CD4-positive, alpha-beta T cell treated with Interleukin-1 beta for 1 hour (primary cell): Measurements from ENCODE around the gene NME3.
"Not testable (repeated sequence)": the region's sequence is repeated elsewhere in the genome, so short reads cannot be mapped to it uniquely, and the experiment has no call there.

Experiments
- DNase-seq, 2 donors: peaks; one replicate each; pipeline ENCODE4 v3.0.0-alpha.2; 2020 to 2022

The NME3 gene

DNA sequence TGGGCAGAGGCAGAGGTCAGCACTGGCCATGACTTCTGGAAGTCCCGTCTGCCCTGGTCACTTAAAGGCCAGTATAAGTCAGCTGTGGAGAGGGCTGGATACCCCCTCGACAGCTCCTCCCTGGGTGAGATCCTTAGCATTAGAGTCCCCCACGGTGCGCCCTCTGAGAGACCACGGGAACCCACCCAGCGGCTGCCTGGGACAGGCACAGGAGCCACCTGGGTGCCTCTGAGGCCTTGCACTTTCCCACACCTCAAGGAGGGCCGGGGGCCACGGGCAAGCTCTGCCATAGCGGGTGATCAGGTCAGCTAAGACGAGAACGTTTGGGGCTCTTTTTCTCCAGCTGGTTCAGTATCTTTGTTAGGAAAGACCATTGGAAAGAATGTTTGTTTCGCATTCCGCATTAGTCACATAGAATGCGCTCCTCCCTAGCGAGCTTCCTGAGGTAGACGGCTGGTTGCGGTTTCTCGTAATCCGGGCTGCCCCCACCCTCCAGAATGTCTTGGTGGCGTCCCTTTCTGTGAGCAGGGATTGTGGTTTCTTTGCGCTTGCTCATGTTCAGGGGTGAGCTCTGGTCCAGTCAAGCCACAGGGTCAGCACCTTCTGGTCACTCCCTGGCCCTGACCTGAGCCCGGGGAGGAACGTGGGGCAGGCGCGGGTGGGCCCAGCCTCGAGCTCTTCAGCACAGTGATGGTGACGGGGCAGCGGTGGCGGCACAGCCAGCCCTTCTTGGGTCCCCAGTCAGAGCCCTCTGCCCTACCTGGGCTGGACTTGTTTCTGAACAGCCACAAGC is 25.2 kb downstream of the NME3 start:
- DNase-seq, result no peak

DNA sequence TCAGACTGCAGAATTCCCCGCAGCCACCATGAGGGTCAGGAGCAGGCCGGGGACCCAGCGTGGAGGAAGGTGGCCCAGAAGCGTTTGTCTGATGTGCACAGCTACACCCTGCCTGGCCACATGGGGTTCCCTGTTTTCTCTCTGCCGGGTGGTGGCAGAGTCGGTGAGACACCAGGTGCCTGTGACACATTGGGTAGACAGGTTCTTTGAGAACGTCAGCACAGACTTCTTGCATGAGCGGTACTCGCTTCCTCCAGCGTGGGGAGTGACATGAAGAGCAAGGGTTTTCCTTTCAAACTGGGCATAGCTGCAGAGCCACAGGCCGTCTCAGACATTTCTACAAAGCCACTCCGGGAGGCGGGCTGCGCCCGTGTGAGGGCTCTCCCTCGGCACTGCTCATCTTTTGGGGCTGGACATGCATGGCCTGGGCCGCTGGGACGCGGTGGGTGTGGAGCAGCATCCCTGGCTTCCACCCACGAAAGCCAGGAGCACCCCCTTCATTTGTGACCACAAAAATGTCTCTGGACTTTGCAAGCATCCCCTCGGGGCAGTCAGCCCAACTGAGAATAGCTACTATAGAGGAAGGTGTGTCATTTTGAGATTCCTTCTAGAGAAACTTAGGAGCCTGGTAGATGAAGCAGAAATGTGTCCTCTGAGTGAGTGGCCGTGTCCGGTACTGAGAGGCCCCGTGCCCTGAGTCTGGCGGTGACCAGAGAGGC is 26.0 kb downstream of the NME3 start:
- DNase-seq, result no peak

DNA sequence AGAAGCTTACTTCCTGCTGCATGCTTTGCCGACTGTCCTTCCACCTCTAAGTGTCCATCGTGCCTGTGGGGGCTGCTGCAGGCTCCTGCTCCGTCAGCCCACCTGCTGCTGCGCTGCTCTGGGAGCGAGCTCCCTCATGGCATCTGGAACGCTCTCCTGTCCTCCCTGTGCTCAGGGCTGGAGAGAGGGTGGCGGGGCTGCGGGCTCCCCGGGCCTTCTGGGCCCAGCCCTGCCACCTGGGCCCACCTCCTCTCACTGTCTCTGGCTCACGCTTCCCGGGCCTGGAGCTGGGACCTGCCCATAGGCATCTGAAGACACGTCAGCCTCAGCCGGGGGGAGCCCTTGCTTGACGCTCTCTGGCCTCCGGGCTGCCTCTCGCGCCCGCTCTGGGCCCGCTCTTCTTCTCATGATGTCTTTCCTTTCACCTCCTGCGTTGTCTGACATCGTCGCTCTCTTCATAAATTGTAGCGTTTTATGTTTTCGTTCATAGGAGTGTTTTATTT is 27.0 kb downstream of the NME3 start:
- no peak for DNase-seq

DNA sequence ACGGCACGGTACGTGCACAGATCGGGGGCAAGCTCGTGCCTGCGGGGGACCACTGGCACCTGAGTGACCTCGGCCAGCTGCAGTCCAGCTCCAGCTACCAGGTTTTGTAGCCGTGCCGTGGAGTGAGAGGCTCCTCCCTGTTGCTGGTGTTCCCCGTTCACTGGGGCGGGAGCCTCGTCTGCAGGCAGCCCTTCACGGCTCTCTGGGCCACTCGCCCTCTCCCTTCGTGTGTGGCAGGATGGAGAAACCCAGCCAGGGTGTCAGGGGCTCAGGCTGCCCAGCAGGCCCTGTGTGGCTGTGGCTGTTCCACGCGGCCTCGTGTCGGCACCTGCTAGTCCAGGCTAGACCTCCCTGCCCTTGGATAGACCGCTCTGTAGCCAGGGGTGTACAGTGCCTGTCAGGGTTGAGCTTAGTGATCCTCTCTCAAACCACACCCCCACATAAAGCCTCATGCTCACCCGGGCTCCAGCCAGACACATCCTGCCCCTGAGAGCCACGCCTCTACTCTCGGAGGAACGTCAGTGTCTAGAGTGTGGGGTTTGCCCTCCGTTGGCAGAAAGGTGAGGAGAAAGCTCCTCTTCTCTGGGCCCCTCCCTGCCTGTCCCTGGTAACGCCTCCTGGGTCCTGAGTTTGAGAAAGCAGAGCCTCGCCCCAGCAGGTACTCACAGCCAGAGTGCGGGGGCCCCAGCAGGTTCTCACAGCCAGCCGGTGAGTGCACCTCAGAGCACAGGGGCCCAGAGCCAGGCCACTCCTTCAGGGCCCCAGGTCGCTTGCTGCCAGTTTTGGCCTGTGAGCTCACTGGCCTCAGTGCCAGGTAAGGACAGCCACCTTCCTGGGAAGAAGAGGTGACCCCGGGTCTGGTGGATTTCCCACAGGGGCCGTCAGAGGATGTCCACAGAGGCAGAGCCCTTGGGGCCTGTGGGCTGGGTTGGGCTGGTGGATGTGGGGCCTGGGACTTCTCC is 27.7 kb downstream of the NME3 start:
- no peak for DNase-seq

DNA sequence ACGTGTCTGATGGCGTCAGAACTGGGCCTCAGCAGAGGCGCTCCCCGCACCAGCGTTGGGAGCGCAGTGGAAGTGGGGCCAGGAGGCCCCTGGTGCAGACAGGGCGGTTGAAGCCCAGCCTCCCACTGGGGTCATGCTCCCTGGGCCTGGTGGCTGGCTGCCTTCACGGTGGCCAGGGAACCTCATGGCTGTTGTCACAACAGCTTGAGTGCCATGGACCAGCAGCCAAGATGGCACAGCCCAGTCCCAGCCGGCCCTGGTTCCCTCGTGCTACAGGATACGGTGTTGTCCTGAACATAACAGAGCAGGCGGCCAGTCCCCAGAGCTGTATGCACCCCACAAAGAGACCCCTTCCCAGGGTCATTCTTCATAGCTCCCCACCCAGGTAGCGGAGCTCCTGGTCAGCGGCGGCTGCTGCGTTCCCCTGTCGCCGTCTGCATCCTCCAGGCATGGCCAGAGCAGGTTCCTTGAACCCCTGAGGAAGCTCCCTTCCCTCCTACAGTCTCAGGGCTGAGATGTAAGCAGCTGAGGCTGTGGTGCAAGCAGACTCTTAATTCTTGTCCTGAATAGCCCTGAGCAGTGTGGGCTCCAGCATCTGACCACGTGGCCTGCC is 29.7 kb downstream of the NME3 start:
- no peak for DNase-seq

DNA sequence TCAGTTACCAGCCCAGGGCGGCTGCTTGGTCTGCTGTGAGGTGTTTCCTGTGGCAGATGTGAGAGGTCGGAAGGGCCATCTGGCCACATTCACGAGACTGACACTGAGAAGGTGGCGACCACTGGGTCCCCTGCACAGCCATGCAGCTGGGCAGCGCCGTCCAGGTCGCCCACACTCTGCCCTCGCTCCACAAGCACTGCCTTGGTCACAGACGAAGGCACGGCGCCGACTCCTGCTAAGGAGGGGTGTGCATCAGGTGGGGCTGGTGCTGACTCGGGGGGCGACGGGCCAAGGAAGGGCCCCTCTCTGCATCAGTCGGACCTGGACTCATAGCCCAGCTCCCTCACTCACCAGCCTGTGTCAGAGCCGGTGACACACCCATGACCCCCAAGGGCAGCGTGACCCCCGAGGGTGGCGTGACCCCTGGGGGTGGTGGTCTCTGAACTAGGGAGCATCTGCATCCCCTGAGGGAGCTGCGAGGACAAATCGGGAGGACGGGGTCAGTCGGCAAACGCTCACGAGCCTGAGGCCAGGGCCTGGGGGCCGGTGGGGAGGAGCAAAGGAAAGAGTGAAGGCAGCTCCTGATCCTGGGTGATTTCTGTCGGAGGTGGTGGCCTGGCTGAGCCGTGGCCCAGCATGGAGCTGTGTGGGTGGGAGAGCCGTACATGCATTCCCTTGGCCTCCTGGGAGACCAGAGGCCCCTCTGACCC is 30.4 kb downstream of the NME3 start:
- no peak for DNase-seq

DNA sequence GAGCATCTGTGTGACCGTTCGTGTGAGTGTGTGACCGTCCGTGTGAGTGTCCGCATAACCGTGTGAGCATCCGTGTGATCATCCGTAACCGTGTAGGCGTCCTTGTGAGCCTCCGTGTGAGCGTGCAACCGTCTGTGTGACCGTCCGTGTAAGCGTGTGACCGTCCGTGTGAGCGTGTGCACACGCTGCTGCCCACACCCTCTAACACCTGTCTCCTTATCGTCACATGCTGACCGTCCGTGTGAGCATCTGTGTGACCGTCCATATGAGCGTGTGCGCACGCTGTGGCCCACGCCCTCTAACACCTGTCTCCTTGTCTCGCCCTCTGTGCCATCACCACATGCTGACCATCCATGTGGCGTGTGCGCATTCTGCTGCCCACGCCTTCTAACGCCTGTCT is 31.1 kb downstream of the NME3 start:
- no peak for DNase-seq

DNA sequence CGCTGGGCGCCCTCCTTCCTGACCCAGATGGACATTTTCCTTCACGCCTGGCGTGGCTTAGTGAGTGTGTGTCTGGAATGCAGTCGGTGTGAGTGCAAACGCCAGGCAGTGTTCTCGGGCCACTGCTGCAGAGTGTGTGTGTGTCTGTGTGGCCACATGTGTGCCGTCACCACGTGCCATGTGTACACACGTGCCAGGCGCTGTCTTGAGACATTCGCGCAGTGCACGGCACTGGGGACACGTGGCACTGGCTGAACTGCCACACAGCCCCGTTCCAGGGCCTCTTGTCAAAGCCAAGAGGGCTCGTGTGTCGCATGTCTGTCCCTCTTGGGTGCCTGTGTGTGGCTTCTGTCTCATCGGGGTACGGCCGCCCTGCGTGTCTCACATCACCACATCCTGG is 36.5 kb downstream of the NME3 start:
- DNase-seq, result no peak

DNA sequence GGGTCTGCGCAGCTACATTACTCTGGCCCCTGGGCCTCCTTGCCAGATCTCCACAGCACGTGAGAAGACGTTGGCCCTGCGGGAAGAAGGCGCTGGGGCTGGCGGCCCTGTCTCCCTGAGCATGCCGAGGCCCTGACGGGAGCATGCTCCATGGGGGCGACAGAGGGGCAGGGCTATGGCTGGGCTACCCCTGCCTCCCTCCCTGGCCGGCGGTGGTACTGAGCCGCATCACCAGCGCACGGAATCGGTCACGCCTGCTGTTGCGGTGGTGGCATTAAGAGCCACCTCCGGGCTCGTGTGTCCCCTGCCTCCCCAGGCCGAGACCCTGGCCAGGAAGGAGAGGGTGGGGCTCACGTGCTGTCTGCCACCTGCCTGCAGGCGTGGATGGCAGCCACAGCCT is 37.2 kb downstream of the NME3 start:
- no peak for DNase-seq

DNA sequence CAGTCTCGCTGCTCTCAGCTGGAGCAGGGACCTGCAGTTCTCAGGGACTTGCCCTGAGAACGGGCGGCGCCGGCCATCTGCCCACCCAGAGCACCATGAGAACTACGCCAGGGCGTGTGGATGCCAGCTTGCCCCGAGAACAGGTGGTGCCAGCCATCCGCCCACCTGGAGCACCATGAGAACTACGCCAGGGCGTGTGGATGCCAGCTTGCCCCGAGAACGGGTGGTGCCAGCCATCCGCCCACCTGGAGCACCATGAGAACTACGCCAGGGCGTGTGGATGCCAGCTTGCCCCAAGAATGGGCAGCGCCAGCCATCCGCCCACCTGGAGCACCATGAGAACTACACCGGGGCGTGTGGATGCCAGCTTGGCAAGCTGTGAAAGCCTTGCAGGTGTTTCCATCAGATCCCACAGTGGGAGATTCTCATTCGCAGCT is 38.8 kb downstream of the NME3 start:
- not testable (repeated sequence) for DNase-seq

DNA sequence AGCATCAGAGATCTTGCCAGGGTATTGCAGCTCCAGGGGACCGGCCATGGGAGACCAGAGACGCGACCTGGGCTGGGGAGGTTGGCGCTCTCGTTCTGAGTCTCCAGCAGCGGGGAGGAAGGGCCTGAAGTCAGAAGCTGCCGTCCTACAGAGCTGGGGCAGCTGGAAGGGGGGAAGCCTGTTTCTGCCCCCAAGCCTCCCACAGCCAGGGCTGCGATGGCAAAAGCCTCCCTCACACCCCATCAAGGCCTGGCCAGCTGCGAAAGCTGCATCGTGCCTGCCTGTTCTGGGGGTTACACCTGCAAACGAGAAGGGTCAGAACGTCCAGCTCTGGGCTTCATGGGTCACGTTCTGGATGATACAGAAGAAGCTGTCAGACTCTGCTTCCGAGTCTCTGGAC is 39.3 kb downstream of the NME3 start:
- no peak for DNase-seq

DNA sequence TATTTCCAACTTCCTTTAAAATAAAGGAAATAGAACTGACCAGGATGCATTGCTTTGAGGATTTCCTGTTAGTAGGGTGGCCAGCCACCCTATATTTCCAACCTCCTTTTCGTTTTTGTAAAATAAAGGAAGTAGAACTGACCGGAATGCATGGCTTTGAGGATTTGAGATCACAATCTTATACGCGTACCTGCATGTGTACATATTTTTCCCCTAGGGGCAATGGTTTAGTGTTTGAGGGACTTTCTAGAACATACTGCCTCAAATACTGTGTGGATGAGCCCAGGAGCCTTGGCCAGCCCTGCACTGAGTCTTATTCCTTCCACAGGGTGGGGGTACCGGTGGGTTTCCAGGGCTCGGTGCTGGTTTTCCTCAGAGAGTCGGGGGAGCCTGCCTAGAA is 39.7 kb downstream of the NME3 start:
- no peak for DNase-seq

DNA sequence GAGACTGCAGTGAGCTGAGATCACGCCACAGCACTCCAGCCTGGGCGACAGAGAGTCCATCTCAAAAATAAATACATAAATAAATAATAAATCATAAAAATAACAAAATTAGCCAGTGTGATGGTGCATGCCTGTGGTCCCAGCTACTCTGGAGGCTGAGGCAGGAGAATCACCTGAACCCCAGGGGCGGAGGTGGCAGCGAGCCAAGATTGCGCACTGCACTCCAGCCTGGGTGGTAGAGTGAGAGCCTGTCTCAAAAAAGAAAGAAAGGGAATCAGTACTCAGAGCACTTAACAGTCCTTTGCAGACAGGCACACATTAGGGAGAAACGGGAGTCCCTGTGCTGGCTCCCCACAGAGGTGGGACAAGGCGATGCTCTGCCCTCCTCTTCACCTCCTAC is 40.3 kb downstream of the NME3 start:
- DNase-seq, result no peak

DNA sequence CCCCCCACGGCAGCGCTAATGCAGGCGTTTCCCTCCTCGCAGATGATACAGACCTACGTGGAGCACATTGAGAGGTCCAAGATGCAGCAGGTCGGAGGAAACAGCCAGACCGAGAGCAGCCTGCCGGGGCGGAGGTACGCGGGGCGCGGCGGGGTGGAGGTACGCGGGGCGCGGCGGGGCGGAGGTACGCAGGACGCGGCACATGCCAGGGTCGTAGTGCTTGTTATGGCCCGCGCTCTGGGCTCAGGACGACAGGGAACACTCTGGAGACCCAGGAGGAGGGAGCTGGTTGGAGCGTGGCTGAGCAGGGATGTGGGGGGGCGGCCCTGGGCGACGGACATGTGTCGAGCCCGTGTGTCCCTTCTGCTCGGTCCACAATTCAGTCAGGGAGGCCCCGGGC is 41.9 kb downstream of the NME3 start:
- no peak for DNase-seq

DNA sequence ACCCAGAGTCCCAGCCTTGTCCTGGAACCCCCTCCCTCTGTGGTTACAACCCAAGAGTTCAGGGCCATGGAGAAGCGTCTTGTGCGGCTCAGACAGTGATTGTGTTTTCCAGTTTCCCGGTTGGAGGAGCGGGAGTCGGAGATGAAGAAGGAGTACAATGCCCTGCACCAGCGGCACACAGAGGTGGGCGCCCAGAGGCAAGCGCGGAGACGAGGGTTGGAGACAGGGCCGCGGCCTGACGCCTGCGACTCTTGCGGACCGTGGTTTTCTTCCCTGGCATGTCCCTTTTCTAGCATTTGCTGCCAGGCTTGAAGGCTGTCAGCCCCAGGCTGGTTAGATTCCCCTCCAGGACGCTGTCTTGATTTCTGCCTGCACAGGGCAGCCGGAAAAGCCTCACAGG is 42.3 kb downstream of the NME3 start:
- DNase-seq, result no peak

DNA sequence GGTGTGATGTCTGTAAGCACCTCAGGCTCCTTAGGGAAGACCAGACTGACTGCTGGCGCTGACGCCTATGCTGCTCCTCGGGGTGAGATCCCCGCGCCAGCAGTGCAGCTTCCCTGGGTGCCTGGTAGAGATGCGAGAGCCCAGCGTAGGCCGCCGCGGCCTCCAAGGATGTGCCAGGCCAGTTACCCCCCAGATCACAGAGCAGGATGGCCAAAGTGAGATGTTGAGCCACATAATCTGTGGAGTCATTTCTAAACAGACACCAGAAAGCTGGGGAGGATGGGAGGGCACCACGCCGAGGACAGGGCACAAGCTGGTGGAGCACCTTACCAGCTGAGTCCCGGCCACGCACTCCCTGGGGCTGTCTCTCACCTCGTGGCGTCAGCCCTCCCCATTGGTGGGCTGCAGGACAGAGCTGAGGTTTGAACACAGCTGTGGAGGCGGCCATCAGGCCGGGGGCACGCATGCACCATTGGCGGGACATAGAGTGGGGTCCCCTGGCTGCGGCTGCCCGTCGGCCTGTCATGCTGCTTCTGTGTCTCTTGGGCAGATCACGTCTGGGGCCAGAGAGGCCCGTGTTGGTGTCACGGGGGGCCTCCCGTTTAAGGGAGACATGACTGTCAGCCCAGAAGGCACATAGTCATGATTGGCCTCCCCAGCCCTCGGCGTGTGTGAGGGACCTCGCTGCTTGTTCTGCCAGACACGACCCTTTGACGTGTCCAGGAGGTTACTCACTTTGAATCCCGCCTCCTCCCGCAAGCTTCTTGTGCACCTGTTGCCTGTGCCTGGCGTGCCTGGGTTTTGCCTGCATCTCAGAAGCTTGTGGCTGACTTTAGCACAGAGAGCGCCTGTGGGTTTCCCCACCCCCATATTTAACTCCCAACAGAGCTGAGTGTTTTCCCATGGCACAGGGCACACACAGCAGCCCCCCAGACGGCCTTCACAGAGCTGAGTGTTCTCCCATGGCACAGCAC is 43.4 kb downstream of the NME3 start:
- DNase-seq, result no peak

DNA sequence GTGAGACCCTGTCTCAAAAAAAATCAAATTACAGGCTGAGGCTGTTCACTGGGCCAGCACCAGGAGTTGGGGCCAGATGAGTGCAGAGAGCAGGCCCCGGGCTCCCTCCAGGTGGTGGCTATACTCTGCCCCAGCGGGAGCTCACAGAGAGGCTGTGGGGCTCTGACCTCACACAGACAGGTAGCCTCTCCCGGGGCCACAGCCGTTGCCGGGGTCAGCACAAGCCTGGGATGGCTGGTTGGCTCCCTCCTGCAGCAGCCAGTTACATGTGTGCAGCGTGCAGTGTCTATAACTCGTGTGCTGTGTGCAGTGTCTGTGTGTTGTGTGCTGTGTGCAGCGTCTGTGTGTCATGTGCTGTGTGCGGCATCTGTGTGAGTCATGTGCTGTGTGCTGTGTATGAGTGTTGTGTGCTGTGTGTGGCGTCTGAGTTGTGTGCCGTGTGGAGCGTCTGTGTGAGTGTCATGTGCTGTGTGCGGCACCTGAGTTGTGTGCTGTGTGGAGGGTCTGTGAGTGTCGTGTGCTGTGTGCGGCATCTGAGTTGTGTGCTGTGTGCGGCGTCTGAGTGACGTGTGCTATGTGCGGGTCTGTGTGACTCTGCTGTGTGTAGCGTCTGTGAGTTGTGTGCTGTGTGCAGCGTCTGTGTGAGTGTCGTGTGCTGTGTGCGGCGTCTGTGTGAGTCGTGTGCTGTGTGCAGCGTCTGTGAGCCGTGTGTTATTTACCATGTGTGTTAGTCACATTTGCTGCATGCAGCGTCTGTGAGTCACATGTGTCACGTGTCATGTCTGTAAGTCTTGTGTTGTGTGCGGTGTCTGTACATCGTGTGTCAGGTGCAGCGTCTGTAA is 44.5 kb downstream of the NME3 start:
- DNase-seq, result no peak

DNA sequence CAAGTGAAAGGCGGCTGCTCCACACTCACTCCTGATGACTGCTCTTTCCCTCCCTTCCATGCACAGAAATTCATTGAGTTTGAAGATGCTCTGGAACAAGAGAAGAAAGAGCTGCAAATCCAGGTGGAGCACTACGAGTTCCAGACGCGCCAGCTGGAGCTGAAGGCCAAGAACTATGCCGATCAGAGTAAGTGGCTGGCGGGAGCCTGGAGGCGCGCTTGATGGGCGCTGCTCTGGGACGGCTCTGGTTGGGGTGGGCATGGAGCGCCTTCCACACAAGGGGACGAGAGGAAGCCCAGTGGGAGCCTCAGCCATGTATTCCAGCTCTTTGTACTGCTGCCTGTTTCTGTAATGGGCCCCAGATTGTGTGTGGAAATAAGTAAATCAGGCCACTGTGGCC is 46.9 kb downstream of the NME3 start:
- no peak for DNase-seq

DNA sequence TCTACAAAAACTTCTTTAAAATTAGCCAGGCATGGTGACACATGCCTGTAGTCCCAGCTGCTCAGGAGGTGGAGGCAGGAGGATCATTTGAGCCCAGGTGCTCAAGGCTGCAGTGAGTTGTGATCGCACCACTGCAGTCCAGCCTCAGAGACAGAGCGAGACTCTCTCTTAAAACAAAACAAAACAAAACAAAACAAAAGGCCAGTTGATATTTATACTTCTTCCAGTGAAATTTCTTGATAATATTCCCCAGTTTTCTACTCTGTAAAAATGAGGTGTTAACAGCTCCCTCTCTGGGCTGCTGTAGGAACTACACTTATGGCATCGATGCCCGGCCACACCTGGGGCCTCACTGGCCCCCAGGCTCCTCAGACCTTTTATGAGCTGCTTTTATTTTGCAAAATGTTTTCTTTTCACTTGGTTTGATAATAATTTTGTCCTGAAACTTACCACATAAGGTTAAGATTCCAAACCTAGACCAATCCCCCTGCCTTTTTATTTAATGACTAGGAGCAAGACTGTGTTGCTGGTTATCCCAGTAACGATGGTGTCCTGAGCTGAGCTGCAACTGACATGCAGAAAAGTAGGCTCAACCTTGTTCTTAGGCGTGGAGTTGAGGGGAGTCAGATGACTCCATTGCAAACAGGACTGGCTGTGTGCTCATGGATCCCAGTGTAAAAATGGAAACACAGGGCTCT is 47.7 kb downstream of the NME3 start:
- DNase-seq, result peak in 1 of 2 donors; percentile 55
